Stimulated activated CD8-positive, alpha-beta memory T cell treated with anti-CD3 and anti-CD28 coated beads, Interleukin-7, amount 100 ng/mL, for 48 hours (primary cell): ENCODE measurements around the gene ENO1.
A peak's percentile ranks its signal among the peaks of the same experiment; 100 is the strongest.
"Not testable (repeated sequence)": the region's sequence is repeated elsewhere in the genome, so short reads cannot be mapped to it uniquely, and the experiment has no call there.

ENCODE experiments used
- DNase-seq, 2 donors: peaks; one replicate each; pipeline ENCODE4 v3.0.0-alpha.2; 2020; ENCODE audit warnings: low read depth in 1 of 2; ENCODE audit errors: extremely low read depth in 1 of 2

ENO1 gene

DNA sequence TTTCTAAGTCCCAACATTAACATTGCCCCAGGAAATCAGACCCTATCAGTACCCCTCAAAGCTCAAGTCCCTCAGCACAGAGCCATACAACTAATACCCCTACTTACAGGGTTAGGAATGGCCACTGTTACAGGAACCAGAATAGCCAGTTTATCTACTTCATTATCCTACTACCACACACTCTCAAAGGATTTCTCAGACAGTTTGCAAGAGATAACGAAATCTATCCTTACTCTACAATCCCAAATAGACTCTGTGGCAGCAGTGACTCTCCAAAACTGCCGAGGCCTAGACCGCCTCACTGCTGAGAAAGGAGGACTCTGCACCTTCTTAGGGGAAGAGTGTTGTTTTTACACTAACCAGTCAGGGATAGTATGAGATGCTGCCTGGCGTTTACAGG lies 19.0 kb upstream of the ENO1 start:
- DNase-seq: not testable (repeated sequence)

GRCh38 chr1:8896775-8897174 lies 18.3 kb upstream of the ENO1 start:
- DNase-seq: not testable (repeated sequence)

- DNase-seq: no peak
Observed at GRCh38 chr1:8892026-8892425, 13.5 kb upstream of the ENO1 start.

DNA sequence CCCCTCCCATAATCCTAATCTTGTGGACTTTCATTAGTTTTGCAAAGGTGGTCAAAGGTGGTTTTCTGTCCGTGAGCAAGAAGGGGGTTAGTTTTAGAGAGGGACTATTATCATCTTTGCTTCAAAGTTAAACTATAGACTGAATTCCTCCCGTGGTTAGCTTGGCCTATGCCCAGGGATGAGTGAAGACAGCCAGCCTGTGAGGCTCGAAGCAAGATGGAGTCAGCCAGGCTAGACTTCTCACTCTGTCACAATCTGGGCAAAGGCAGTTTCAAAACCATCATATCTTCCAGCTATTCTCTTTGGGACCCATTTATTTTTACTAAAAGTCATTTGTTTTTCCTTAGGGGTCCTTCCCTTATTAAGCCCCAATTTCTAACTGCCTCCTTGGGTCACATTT lies 12.9 kb upstream of the ENO1 start:
- DNase-seq: no peak

GRCh38 chr1:8889925-8890785 lies 11.7 kb upstream of the ENO1 start:
- DNase-seq: no peak

DNA sequence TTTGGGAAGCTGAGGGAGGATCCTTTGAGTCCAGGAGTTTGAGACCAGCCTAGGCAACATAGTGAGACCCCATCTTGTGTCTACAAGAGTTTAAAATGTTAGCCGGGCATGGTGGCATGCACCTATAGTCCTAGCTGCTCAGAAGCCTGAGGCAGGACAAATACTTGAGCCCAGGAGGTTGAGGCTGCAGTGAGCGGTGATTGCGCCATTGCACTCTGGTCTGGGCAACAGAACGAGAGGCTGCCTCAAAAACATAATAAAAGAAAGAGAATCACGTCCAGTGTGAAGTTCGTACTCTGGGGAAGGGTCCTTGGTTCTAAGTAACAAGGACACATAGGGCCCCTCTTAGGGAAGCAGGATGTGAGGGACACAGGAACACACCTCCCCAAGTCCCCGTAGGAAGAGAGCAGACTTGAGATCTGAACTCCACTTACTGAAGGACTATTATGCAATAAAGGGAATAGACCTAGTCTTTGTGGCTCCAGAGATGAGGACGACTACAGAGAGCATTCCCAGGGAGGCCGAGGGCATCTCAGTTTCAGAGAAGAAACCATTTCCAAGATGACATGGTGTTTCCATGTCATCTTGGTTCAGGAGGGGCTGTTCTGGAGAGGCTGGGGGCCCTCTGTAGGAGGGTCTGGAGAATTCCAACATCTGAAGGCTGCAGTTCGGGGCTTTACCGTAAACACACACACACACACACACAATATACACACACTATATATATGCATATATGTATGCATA lies 10.8 kb upstream of the ENO1 start:
- DNase-seq: no peak

GRCh38 chr1:8886589-8886988 lies 8.1 kb upstream of the ENO1 start:
- DNase-seq: no peak

DNA sequence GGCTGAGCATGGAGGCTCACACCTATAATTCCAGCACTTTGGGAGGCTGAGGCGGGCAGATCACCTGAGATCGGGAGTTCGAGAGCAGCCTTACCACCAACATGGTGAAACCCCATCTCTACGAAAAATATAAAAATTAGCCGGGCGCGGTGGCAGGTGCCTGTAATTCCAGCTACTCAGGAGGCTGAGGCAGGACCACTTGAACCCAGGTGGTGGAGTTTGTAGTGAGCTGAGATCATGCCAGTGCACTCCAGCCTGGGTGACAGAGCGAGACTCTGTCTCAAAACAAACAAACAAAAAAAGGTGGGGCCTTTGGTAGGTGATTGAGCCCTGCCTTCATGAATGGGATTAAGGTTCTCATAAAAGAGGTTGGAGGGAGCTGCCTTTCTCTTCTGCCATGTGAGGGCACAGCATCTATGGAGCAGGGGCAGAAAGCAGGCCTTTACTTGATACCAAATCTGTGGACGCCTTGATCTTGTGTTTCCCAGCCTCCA lies 7.6 kb upstream of the ENO1 start:
- DNase-seq: not testable (repeated sequence)

DNA sequence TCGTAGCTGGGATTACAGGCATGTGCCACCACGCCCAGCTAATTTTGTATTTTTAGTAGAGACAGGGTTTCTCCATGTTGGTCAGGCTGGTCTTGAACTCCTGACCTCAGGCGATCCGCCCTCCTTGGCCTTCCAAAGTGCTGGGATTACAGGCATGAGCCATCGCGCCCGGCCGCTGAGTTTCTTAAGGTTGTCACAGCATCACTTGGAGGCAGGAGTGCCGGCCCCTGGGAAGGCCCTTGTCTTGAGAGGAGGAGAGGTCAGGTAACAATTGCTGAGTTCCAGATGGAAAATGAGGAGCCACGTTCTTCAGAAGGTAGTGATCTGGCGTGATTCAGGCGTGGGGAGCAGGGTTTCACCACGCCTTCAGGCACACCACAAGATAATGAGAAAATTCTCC lies 5.6 kb upstream of the ENO1 start:
- DNase-seq: not testable (repeated sequence)

DNA sequence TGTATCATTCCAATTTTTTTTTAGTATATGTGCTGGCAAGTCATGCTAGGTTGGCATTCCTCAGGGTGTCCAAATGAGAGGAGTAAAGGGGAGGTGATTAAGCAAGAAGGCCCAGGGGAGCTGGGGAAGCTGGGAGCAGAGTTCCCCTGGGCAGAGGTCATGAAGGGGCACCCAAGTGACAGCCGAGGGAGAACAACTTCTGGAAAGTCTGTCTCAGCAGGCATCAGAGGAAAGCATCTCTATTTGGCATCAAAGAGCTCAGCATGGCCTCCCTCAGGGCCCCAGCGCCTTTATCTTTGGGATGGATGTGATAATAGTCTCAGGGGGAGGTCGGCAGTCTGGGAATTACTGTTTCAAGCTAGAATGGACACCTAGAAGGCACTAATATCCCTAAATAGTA lies 5.0 kb upstream of the ENO1 start:
- no peak for DNase-seq

DNA sequence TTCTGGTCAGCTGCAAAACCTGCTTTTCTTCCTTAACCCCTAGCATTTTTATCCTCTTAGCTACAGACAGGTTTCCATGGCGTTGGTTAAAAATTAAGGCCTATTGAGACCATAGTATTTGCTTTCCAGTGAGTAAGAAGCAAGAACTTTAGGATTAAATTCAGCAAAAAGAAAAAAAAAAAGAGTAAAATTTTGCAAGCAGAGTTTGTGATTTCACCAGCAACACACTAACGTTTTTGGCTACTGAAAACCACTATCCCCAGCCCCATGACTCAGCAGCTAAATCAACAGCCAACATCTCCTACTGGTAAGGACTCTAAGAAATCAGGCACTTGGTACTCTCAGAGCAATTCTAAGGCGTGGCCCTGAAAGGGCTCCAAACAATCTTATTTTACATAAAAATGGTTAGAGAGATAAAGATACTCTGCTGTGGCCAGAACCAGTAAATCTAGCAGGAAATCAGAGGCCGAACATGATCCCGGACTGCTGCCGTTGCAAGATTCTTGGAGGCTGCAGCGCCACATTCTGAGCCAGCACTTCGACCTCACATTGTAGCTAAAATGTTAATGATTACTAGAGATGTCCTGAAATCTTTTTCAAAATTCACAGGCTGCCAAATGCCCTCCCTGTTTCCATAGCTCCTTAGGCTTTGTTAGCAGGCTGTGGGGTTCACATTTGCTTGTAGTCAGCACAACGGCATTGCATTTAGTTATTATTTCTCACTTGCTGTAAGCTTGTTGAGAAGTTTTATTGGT lies 1.6 kb upstream of the ENO1 start:
- DNase-seq: peak in 1 of 2 donors; percentile 57

DNA sequence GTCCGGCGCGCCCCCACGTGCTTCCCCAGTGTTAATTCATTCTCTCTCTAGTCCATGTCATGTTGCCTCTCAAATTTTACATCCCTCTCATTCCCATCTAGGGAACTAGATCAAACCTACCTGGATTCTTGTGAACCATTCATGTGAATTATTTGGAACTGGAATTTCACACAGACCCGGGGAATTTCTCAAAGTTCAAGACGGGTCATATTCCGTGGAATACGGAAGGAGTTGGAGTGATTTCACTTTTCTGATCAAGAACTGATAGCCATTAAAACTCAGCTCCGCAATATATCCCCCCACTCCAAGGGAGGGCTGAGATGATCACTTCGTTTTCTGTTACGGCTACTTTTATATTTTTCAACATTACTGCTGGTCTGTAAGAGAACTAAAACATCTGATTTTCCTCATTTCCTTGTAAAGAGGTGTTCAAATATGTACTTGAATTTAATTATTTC lies 1.0 kb upstream of the ENO1 start:
- DNase-seq: no peak

DNA sequence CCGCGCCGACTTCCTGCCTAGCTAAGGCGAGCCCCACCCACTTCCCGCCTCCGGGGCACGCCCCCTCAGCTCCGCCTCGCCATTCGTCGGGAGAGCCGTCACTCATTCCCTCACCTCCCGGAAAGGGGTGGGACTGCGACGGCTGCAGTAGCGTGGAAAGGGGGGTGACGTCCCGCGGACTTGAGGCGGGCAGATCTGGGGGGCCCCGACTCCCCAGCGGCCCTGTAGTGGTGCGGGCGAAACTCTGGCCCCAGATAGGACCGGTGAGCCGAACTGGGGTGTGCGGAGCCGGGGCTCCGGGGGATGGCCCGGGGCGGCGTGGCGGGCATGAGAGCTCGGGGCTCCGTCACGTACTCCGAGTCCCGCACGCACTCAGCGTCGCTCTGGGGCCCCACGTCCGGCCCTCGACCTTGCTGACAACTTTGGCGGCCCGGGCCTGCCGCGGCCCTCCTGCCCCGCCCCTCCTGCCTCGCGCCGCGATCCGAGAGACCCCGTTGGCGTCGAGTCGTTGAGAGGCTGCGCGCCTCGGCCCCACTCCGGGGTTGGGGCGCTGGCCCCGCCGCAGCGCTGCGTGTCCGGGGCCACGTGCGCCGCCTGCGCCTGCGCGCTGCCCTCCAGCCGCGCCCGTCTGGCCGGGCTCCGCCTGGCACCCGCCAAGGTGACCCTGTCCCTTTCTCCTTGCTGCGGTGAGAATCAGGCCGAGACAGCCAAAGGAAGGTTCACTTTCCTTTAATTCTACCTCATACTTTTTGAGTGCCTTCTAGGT lies 395 bp upstream of the ENO1 start:
- DNase-seq: peak; percentile 96 to 97

GRCh38 chr1:8876087-8876486 lies 2.4 kb downstream of the ENO1 start:
- no peak for DNase-seq

DNA sequence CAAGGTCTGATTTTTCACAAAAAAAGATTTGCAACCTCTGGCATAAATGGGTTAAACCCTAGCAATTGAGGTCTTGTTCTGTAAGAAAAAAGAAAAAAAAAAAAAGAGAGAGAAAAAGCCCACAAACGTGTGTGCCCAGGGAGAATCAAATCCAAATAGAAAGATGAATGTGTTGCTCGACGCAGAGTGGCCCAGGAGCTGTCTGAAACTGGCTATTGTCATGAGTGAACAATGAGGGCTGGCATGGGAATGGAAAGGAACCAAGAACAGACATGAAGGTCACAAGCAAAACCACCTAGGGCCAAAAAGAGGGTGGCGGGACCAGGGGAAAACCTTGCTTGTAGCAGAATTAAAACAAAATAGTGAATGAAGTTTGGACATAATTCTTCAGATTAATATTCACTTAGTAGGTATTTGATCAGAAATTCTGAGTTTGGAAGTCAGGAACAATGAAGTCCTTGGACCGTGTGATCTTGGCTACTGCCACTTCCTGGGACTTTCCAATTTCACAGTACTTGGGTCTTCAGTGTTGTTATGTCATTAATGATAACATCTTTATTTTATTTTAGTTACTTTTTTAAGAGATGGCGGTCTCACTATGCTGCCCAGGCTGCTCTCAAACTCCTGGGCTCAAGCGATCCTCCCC lies 3.1 kb downstream of the ENO1 start:
- no peak for DNase-seq

- DNase-seq: no peak
Observed at GRCh38 chr1:8874230-8875201, 4.0 kb downstream of the ENO1 start.

GRCh38 chr1:8873506-8874229 lies 4.8 kb downstream of the ENO1 start:
- peak; percentile 55 to 91 for DNase-seq

- no peak for DNase-seq
Observed at GRCh38 chr1:8873001-8873400, 5.5 kb downstream of the ENO1 start.
